Ovary (tissue), 3 donors: ENCODE measurements around the gene GALNTL6.

Experiments used
- POLR2A ChIP-seq: fragments of 450-650 bp; IDR thresholded peaks from one replicate; pipeline ENCODE4 v1.6.1; 2017; ENCODE audit warnings: antibody characterized with exemption, mild to moderate bottlenecking, moderate library complexity
- TF ChIP-seq, protein P1 (sequence below), 3 donors: fragments of 450-650 bp in 2 of 3; fragments of 200-600 bp in 1 of 3; IDR thresholded peaks; one replicate each; pipeline versions ENCODE4 v1.5.1 to v1.8.0; 2016 to 2022; ENCODE audit warnings: antibody characterized with exemption in 3 of 3, mild to moderate bottlenecking in 1 of 3
- donor health status: DM: no; HTN: no; CAD: no.

DNA sequence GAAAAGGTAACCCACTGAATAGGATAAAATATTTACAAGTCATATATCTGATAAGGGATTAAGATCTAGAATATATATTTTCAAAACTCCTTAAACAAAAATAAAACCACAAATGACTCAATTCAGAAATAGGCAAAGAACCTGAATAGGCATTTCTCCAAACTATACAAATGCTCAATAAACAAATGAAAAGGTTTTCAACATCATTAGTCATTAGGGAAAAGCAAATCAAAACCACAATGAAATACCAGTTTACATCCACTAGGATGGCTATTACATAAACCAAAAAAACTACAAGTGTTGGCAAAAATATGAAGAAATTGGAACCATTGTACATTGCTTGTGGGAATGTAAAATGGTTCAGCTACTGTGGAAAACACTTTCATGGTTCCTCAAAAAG is 1188.4 kb downstream of the GALNTL6 start:
- TF ChIP-seq, protein P1, sequence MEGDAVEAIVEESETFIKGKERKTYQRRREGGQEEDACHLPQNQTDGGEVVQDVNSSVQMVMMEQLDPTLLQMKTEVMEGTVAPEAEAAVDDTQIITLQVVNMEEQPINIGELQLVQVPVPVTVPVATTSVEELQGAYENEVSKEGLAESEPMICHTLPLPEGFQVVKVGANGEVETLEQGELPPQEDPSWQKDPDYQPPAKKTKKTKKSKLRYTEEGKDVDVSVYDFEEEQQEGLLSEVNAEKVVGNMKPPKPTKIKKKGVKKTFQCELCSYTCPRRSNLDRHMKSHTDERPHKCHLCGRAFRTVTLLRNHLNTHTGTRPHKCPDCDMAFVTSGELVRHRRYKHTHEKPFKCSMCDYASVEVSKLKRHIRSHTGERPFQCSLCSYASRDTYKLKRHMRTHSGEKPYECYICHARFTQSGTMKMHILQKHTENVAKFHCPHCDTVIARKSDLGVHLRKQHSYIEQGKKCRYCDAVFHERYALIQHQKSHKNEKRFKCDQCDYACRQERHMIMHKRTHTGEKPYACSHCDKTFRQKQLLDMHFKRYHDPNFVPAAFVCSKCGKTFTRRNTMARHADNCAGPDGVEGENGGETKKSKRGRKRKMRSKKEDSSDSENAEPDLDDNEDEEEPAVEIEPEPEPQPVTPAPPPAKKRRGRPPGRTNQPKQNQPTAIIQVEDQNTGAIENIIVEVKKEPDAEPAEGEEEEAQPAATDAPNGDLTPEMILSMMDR (IDR thresholded peaks at IDR 0.05): no peak
- no peak for TF ChIP-seq POLR2A
